Neuronal stem cell (in vitro differentiated cells): ENCODE data around the gene COL9A2.
"Not testable (repeated sequence)": the region's sequence is repeated elsewhere in the genome, so short reads cannot be mapped to it uniquely, and the experiment has no call there.

Experiments used
- DNase-seq: peaks from one replicate; pipeline ENCODE4 v3.0.0-alpha.2; 2013; ENCODE audit warnings: low spot score
- H2AFZ ChIP-seq: one replicate; pipeline ENCODE4 v1.6.1; 2013; ENCODE audit warnings: mild to moderate bottlenecking, low read length, inconsistent platforms
- H2AK5ac ChIP-seq: 2 replicates; pipeline ENCODE4 v1.6.1; 2013; ENCODE audit warnings: low read depth, mild to moderate bottlenecking, inconsistent platforms, low read length, moderate library complexity, mixed read lengths
- H2BK120ac ChIP-seq: 2 replicates; pipeline ENCODE4 v1.6.1; 2013; ENCODE audit warnings: low read depth, mild to moderate bottlenecking, inconsistent platforms, low read length, moderate library complexity, mixed read lengths
- H2BK12ac ChIP-seq: one replicate; pipeline ENCODE4 v1.6.1; 2013; ENCODE audit warnings: low read length, inconsistent platforms
- H2BK15ac ChIP-seq: 2 replicates; pipeline ENCODE4 v1.6.1; 2013; ENCODE audit warnings: mild to moderate bottlenecking, low read length, inconsistent platforms, mixed read lengths
- H2BK5ac ChIP-seq: one replicate; pipeline ENCODE4 v1.6.1; 2013; ENCODE audit warnings: inconsistent platforms, mild to moderate bottlenecking, low read length, moderate library complexity
- H3K14ac ChIP-seq: one replicate; pipeline ENCODE4 v1.6.1; 2013; ENCODE audit warnings: low read length, inconsistent platforms
- H3K18ac ChIP-seq: 2 replicates; pipeline ENCODE4 v1.6.1; 2013; ENCODE audit warnings: low read length, inconsistent platforms
- H3K23ac ChIP-seq: 2 replicates; pipeline ENCODE4 v1.6.1; 2013; ENCODE audit warnings: low read depth, mild to moderate bottlenecking, mixed read lengths, low read length, inconsistent platforms; ENCODE audit not compliant: poor library complexity
- H3K27ac ChIP-seq: replicated peaks from 3 replicates; pipeline ENCODE4 v1.5.1; 2013; ENCODE audit warnings: low read length, inconsistent platforms
- H3K27me3 ChIP-seq, 3 experiments: 2 replicates each; pipeline ENCODE4 v1.6.1; 2013; ENCODE audit warnings: low read length in 3 of 3, mild to moderate bottlenecking in 2 of 3, inconsistent platforms in 1 of 3, low read depth in 1 of 3, mixed read lengths in 1 of 3, moderate library complexity in 1 of 3; ENCODE audit not compliant: control insufficient read depth in 3 of 3, insufficient read depth in 3 of 3
- H3K36me3 ChIP-seq, 2 donors: replicated peaks in 1 of 2; 2 replicates each; pipeline ENCODE4 v1.6.1; 2013; ENCODE audit warnings: low read length in 2 of 2; ENCODE audit not compliant: control insufficient read depth in 2 of 2, insufficient read depth in 2 of 2
- H3K4ac ChIP-seq: 2 replicates; pipeline ENCODE4 v1.6.1; 2013; ENCODE audit warnings: inconsistent platforms, mild to moderate bottlenecking, low read length, moderate library complexity
- H3K4me1 ChIP-seq, 2 donors: 1 replicate in 1 of 2; 2 replicates in 1 of 2; pipeline ENCODE4 v1.6.1; 2013; ENCODE audit warnings: low read length in 2 of 2, low read depth in 1 of 2; ENCODE audit not compliant: control insufficient read depth in 2 of 2, insufficient read depth in 1 of 2
- H3K4me2 ChIP-seq: one replicate; pipeline ENCODE4 v1.6.1; 2013; ENCODE audit warnings: mild to moderate bottlenecking, low read length, inconsistent platforms; ENCODE audit not compliant: insufficient read depth, poor library complexity, severe bottlenecking
- H3K4me3 ChIP-seq, 2 donors: 2 replicates each; pipeline ENCODE4 v1.5.1; 2013; ENCODE audit warnings: low read length in 2 of 2, mild to moderate bottlenecking in 2 of 2, inconsistent platforms in 1 of 2, moderate library complexity in 1 of 2
- H3K79me1 ChIP-seq: one replicate; pipeline ENCODE4 v1.6.1; 2013; ENCODE audit warnings: low read depth, mild to moderate bottlenecking, inconsistent platforms, low read length, moderate library complexity
- H3K9ac ChIP-seq: one replicate; pipeline ENCODE4 v1.6.1; 2013; ENCODE audit warnings: mild to moderate bottlenecking, low read depth, low read length, inconsistent platforms; ENCODE audit not compliant: poor library complexity
- H3K9me3 ChIP-seq, 2 donors: replicated peaks in 1 of 2; 2 replicates each; pipeline versions ENCODE3 to v1.6.1; 2013; ENCODE audit warnings: low read length in 2 of 2, mild to moderate bottlenecking in 2 of 2, inconsistent platforms in 1 of 2, low read depth in 1 of 2, mixed read lengths in 1 of 2, moderate library complexity in 1 of 2; ENCODE audit not compliant: control insufficient read depth in 2 of 2, insufficient read depth in 1 of 2
- H4K8ac ChIP-seq: one replicate; pipeline ENCODE4 v1.6.1; 2013; ENCODE audit warnings: low read depth, mild to moderate bottlenecking, inconsistent platforms, low read length, moderate library complexity
- H4K91ac ChIP-seq: one replicate; pipeline ENCODE4 v1.6.1; 2013; ENCODE audit warnings: low read length, low read depth, mild to moderate bottlenecking, inconsistent platforms; ENCODE audit not compliant: poor library complexity
- WGBS, 2 donors: extraction: QIAGEN DNeasy Blood & Tissue Kit; methylation state at CpG; one replicate each; pipeline ENCODE4 v1.1.7; 2013; ENCODE audit warnings: missing lambda C conversion rate in 2 of 2, mixed read lengths in 1 of 2; ENCODE audit not compliant: insufficient read length in 2 of 2, insufficient replicate concordance in 1 of 2; ENCODE audit errors: extremely low coverage in 2 of 2; 5-methylcytosine and 5-hydroxymethylcytosine counted together

COL9A2 gene

DNA sequence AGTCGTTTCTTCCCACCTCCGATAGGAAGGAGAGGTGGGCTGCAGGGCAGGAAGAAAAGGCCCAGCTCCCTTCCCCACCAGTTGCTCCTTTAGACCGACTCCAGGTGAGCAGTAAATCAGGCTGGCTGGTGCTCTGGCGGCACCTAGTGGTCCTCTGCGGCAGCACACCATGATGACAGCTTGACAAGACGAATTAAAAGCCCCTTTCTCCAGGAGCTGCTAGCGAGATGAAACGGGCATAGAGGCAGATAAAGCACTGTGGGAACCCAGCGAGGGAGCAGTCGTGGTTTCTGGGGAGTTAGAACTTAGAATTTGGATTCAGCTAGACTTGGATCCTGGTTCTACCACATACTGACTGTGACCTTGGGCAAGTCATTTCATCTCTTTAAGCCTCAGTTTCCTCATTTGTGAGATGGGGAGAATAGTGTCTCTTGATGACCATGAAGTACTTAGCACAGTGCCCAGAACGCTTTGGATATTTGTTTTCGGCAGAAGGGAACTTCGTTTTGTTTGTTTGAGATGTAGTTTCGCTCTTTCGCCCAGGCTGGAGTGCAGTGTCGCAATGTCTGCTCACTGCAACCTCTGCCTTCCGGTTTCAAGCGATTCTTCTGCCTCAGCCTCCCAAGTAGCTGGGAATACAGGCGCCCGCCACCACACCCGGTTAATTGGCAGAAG lies 21.8 kb upstream of the COL9A2 start:
- H3K27me3 ChIP-seq: no peaks in the 10 kb centered on the region
- no peak overlapping the region for H2AFZ ChIP-seq
- H3K36me3 ChIP-seq: no peaks in the 10 kb centered on the region
- H3K23ac ChIP-seq: no peak overlapping the region
- H3K27ac ChIP-seq: no peak overlapping the region
- H3K4me3 ChIP-seq: no peak overlapping the region
- H3K79me1 ChIP-seq: no peaks in the 10 kb centered on the region
- H3K9ac ChIP-seq: no peak overlapping the region
- WGBS, 2 donors: no CpG with 5 or more reads among the region's 21 CpGs
- H2BK15ac ChIP-seq: no peak overlapping the region
- no peaks in the 10 kb centered on the region for H3K9me3 ChIP-seq
- H3K4ac ChIP-seq: no peak overlapping the region
- no peak overlapping the region for H4K8ac ChIP-seq
- no peak overlapping the region for H3K18ac ChIP-seq
- DNase-seq: peak; percentile 82
- H3K14ac ChIP-seq: no peak overlapping the region
- H4K91ac ChIP-seq: no peak overlapping the region
- no peak overlapping the region for H2BK5ac ChIP-seq
- no peak overlapping the region for H2AK5ac ChIP-seq
- no peak overlapping the region for H3K4me2 ChIP-seq
- no peak overlapping the region for H2BK12ac ChIP-seq
- no peak overlapping the region for H2BK120ac ChIP-seq
- no peaks in the 10 kb centered on the region for H3K4me1 ChIP-seq

GRCh38 chr1:40337443-40337842 lies 20.4 kb upstream of the COL9A2 start:
- H3K4me3 ChIP-seq: no peak overlapping the region
- H2AK5ac ChIP-seq: no peak overlapping the region
- no peak overlapping the region for H2BK5ac ChIP-seq
- no peak overlapping the region for H3K23ac ChIP-seq
- H3K4ac ChIP-seq: no peak overlapping the region
- no peaks in the 10 kb centered on the region for H3K79me1 ChIP-seq
- H2BK120ac ChIP-seq: no peak overlapping the region
- no CpG with 5 or more reads among the region's 8 CpGs for WGBS, 2 donors
- H3K9me3 ChIP-seq: no peaks in the 10 kb centered on the region
- no peak overlapping the region for H2BK12ac ChIP-seq
- H3K27ac ChIP-seq: no peak overlapping the region
- no peak overlapping the region for H4K8ac ChIP-seq
- H3K18ac ChIP-seq: no peak overlapping the region
- no peak overlapping the region for H3K4me2 ChIP-seq
- no peak overlapping the region for H3K14ac ChIP-seq
- H3K36me3 ChIP-seq: no peaks in the 10 kb centered on the region
- no peaks in the 10 kb centered on the region for H3K27me3 ChIP-seq
- H3K9ac ChIP-seq: no peak overlapping the region
- DNase-seq: no peak
- H3K4me1 ChIP-seq: no peaks in the 10 kb centered on the region
- H4K91ac ChIP-seq: no peak overlapping the region
- H2BK15ac ChIP-seq: no peak overlapping the region
- H2AFZ ChIP-seq: no peak overlapping the region

GRCh38 chr1:40332695-40333094 lies 15.6 kb upstream of the COL9A2 start:
- Histone ChIP-seq H4K8ac (no peak overlapping the region), H3K4me1 (no peaks in the 10 kb centered on the region), H3K36me3 (no peaks in the 10 kb centered on the region), H2AFZ (no peak overlapping the region), H2BK120ac (no peak overlapping the region), H3K9me3 (no peaks in the 10 kb centered on the region), H3K27me3 (no peaks in the 10 kb centered on the region), H3K23ac (no peak overlapping the region), H2BK5ac (no peak overlapping the region), H3K79me1 (no peaks in the 10 kb centered on the region), H2BK12ac (no peak overlapping the region), H3K14ac (no peak overlapping the region), H3K4ac (no peak overlapping the region), H2AK5ac (no peak overlapping the region), H3K9ac (no peak overlapping the region), H3K4me3 (no peak overlapping the region), H2BK15ac (no peak overlapping the region), H4K91ac (no peak overlapping the region), H3K4me2 (no peak overlapping the region), H3K27ac (no peak overlapping the region), H3K18ac (no peak overlapping the region)
- WGBS, 2 donors: no CpG with 5 or more reads among the region's 1 CpG
- no peak for DNase-seq

DNA sequence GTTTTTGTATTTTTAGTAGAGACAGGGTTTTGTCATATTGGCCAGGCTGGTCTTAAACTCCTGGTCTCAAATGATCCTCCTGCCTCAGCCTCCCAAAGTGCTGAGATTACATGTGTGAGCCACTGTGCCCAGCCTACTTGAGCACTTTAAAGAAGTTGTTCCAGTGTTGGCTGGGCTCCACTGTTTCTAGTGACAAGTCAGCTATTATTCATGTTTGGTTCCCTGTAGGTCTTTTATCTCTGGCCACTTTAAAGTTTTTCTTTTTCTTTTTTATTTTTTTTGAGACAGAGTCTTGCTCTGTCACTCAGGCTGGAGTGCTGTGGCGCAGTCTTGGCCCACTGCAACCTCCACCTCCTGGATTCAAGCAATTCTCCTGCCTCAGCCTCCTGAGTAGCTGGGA lies 14.3 kb upstream of the COL9A2 start:
- H2BK5ac ChIP-seq, H2AFZ ChIP-seq, H3K27ac ChIP-seq, H2BK15ac ChIP-seq, H3K23ac ChIP-seq, H3K14ac ChIP-seq, H2BK12ac ChIP-seq, DNase-seq, H3K4me3 ChIP-seq, H3K9me3 ChIP-seq, H3K9ac ChIP-seq, H2AK5ac ChIP-seq, H3K79me1 ChIP-seq, H3K4me2 ChIP-seq, H2BK120ac ChIP-seq, H4K91ac ChIP-seq, H3K4me1 ChIP-seq, H3K18ac ChIP-seq, H4K8ac ChIP-seq, H3K4ac ChIP-seq, H3K36me3 ChIP-seq, H3K27me3 ChIP-seq: not testable (repeated sequence)
- WGBS, 2 donors: no CpG with 5 or more reads among the region's 1 CpG
